ENCODE results near the gene INSYN2B. TPM values are rescaled to one million over a fixed set of nuclear protein-coding genes. Genes with fewer than 3 reads are reported as not detected.

INSYN2B gene
- total RNA-seq, 1 donor: 12.5 TPM

- no peak for DNase-seq (ENCODE audit: low read depth)
- TF ChIP-seq, protein P1, sequence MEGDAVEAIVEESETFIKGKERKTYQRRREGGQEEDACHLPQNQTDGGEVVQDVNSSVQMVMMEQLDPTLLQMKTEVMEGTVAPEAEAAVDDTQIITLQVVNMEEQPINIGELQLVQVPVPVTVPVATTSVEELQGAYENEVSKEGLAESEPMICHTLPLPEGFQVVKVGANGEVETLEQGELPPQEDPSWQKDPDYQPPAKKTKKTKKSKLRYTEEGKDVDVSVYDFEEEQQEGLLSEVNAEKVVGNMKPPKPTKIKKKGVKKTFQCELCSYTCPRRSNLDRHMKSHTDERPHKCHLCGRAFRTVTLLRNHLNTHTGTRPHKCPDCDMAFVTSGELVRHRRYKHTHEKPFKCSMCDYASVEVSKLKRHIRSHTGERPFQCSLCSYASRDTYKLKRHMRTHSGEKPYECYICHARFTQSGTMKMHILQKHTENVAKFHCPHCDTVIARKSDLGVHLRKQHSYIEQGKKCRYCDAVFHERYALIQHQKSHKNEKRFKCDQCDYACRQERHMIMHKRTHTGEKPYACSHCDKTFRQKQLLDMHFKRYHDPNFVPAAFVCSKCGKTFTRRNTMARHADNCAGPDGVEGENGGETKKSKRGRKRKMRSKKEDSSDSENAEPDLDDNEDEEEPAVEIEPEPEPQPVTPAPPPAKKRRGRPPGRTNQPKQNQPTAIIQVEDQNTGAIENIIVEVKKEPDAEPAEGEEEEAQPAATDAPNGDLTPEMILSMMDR (IDR thresholded peaks at IDR 0.05; ENCODE audit: insufficient read depth, low read depth, low read length): no peak
- H3K4me3 ChIP-seq (ENCODE audit: low read depth, low read length): no peak overlapping the region
These were observed 38.1 kb downstream of the INSYN2B start for GRCh38 chr5:169942181-169942580.

GRCh38 chr5:169941542-169941941, 38.8 kb downstream of the INSYN2B start:
- peak; percentile 20 for DNase-seq (ENCODE audit: low read depth)
- TF ChIP-seq, protein P1 (IDR thresholded peaks at IDR 0.05; ENCODE audit: insufficient read depth, low read depth, low read length): no peak
- no peak overlapping the region for H3K4me3 ChIP-seq (ENCODE audit: low read depth, low read length)

DNA sequence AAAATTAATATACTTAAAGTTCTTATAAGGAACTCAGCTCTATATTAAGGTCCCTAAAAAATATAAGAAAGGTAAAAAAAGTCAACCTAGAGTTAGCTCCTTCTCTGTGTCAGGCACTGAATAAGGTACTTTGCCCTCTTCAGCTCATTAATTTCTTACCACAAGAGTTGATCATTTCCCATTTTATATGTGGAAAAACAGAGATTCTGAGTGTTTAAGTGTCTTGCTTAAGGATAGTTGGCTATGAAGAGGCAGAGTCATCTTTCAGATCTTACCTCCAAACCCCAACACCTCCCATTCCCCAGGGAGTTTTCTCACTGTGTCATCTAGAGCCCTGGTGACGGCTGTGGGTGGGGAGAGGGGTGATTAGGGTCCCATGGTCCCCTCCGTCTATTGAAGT, 40.6 kb downstream of the INSYN2B start:
- no peak overlapping the region for H3K4me3 ChIP-seq (ENCODE audit: low read depth, low read length)
- TF ChIP-seq, protein P1 (IDR thresholded peaks at IDR 0.05; ENCODE audit: insufficient read depth, low read depth, low read length): no peak
- no peak for DNase-seq (ENCODE audit: low read depth)

DNA sequence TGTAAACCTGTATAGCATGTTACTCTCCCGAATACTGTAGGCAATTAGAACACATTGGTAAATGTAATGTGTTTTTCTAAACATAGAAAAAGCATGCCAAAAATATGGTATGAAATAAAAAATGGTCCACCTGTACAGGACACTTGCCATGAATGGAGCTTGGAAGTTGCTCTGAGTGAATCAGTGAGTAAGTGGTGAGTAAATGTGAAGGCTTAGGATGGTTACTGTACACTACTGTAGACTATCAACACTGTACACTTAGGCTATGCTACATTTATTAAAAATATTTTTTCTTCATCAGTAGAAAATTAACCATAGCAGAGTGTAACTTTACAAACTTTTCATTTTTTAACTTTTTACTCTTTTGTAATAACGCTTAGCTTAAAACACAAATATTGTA, 41.9 kb downstream of the INSYN2B start:
- TF ChIP-seq, protein P1 (IDR thresholded peaks at IDR 0.05; ENCODE audit: insufficient read depth, low read depth, low read length): no peak
- DNase-seq (ENCODE audit: low read depth): no peak
- H3K4me3 ChIP-seq (ENCODE audit: low read depth, low read length): no peak overlapping the region

DNA sequence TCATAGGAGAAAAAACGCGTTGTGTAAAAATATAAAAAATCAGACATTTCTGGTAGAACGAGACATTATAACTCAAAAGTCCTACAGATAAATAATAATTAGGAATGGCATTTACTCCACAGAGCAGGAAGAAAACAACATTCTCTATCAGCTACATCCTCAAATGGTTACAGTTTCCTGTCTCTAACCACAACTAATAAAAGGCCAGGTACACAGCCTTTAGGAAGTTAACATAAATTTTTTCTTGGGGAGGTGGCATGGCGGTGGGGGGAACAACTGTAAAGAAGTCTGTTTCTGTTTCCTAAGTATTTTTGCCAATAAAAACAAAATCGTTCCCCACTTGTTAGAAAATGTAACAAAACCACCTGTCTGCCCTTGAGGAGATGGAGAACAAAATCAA, 44.5 kb downstream of the INSYN2B start:
- DNase-seq (ENCODE audit: low read depth): no peak
- no peak overlapping the region for H3K4me3 ChIP-seq (ENCODE audit: low read depth, low read length)
- TF ChIP-seq, protein P1 (IDR thresholded peaks at IDR 0.05; ENCODE audit: insufficient read depth, low read depth, low read length): no peak

DNA sequence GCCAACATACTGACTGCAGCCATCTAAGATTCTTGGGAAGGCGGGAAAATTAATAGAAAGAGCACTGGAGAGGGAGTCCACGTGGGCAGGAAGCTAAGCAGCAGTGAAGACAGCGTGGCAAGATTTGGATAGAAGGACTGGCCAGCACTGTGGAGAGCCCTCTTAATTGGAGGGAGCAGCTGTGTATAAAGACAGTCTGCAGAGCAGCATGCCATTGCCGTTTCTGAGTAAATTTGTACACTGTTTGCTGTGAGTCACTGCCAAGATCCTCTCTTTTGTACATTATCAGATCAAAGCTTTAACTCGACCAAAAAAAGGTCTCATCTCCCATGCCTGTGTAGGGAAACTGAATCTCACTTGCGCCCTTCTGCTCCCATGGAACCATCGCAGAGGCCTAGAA, 45.3 kb downstream of the INSYN2B start:
- peak; percentile 37 for DNase-seq (ENCODE audit: low read depth)
- TF ChIP-seq, protein P1 (IDR thresholded peaks at IDR 0.05; ENCODE audit: insufficient read depth, low read depth, low read length): no peak
- H3K4me3 ChIP-seq (ENCODE audit: low read depth, low read length): no peak overlapping the region

DNA sequence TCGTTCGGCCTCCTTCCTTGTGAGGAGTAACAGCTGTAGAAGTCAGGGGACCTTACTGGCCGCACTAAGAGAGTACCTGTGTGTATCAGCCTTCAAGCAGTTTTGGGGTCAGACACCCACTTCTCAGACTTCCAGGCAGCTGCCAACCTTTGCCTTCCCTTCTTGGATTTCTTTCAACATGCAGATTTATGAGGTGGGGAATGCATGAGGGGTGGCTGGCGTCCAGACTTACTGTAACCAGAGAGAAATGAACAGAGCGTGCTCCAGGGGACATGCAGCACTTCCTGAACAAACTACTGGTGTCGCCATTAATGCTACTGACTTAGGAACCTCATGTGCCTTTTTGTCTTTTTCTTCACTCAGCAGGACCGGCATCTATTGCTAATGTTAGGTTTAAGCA, 46.7 kb downstream of the INSYN2B start:
- H3K4me3 ChIP-seq (ENCODE audit: low read depth, low read length): no peak overlapping the region
- no peak for DNase-seq (ENCODE audit: low read depth)

More for the DNA sequence above, 46.7 kb downstream of the INSYN2B start:
- TF ChIP-seq, protein P1 (IDR thresholded peaks at IDR 0.05; ENCODE audit: insufficient read depth, low read depth, low read length): no peak

All from fibroblast of villous mesenchyme (primary cell).